ENCODE data around the gene STARD8. TPM values are rescaled to one million over a fixed set of nuclear protein-coding genes. Genes with fewer than 3 reads are reported as not detected.

The STARD8 gene
- total RNA-seq, 2 donors from 2014 or later, result 1.1 to 1.3 TPM

DNA sequence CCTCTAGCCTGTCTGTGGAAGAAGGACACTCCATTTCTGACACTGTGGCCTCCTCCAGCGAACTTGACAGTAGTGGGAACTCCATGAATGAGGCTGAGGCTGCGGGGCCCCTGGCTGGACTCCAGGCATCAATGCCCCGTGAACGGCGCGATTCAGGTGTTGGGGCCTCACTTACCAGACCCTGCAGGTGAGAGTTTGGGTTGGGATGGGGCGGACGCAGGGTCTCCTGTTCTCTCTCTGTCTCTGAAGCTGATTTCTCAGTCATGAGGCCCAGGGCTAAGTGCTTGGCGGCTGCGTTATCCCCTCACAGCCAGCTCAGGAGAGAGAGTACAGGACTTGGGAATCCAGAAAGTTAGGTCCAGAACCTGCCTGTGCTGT, 71.0 kb downstream of the STARD8 start:
- H3K9me3 Mint-ChIP-seq, result no peaks in the 10 kb centered on the region
- no peak overlapping the region for H3K27ac Mint-ChIP-seq
- peaks cover 8% of the 10 kb centered on the region for H3K4me1 Mint-ChIP-seq (ENCODE audit: low read depth)
- no peaks in the 10 kb centered on the region for H3K36me3 Mint-ChIP-seq (ENCODE audit: insufficient read depth in 2 of 2)
- no peak overlapping the region for H3K4me3 Mint-ChIP-seq
- no peak for ATAC-seq (replicated peaks in 1 of 2)
- DNase-seq, result no peak
- peaks cover 17% of the 10 kb centered on the region for H3K27me3 Mint-ChIP-seq (ENCODE audit: low read depth)

- no peak overlapping the region for H3K27ac Mint-ChIP-seq
- no peak for DNase-seq
- ATAC-seq (replicated peaks in 1 of 2), result no peak
- no peak overlapping the region for H3K4me3 Mint-ChIP-seq
- H3K27me3 Mint-ChIP-seq (ENCODE audit: low read depth), result peaks cover 10% of the 10 kb centered on the region
- H3K9me3 Mint-ChIP-seq, result no peaks in the 10 kb centered on the region
- H3K4me1 Mint-ChIP-seq (ENCODE audit: low read depth), result peaks cover 8% of the 10 kb centered on the region
- no peaks in the 10 kb centered on the region for H3K36me3 Mint-ChIP-seq (ENCODE audit: insufficient read depth in 2 of 2)
Observed at GRCh38 chrX:68719181-68719903, 71.9 kb downstream of the STARD8 start.

- Mint-ChIP-seq H3K9me3 (no peaks in the 10 kb centered on the region), H3K36me3 (ENCODE audit: insufficient read depth in 2 of 2) (no peaks in the 10 kb centered on the region), H3K27ac (no peak overlapping the region), H3K4me1 (ENCODE audit: low read depth) (peaks cover 6% of the 10 kb centered on the region), H3K4me3 (no peak overlapping the region), H3K27me3 (ENCODE audit: low read depth) (peaks cover 5% of the 10 kb centered on the region)
- no peak for DNase-seq
- ATAC-seq (replicated peaks in 1 of 2), result no peak
Observed at GRCh38 chrX:68719904-68720614, 72.6 kb downstream of the STARD8 start.

DNA sequence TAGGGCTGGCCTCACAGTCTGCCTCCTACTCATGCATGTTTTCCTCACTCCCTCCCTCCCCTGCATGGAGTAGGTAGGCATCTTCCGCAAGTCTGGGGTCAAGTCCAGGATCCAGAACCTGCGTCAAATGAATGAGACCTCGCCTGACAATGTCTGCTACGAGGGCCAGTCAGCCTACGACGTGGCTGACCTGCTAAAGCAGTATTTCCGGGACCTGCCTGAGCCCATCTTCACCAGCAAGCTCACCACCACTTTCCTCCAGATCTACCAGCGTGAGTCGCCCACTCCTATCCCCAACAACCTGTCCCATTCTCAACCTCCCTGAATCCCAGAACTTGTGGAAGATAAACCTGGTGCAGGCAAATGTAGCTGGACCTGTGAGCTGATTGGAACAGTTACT, 73.4 kb downstream of the STARD8 start:
- Mint-ChIP-seq H3K27ac (no peak overlapping the region), H3K4me1 (ENCODE audit: low read depth) (no peaks in the 10 kb centered on the region), H3K27me3 (ENCODE audit: low read depth) (no peaks in the 10 kb centered on the region), H3K36me3 (ENCODE audit: insufficient read depth in 2 of 2) (no peaks in the 10 kb centered on the region), H3K4me3 (no peak overlapping the region), H3K9me3 (no peaks in the 10 kb centered on the region)
- no peak for DNase-seq
- no peak for ATAC-seq (replicated peaks in 1 of 2)

GRCh38 chrX:68721546-68721945, 74.1 kb downstream of the STARD8 start:
- Mint-ChIP-seq H3K27me3 (ENCODE audit: low read depth) (peaks cover 3% of the 10 kb centered on the region), H3K4me1 (ENCODE audit: low read depth) (no peaks in the 10 kb centered on the region), H3K36me3 (ENCODE audit: insufficient read depth in 2 of 2) (no peaks in the 10 kb centered on the region), H3K27ac (no peak overlapping the region), H3K4me3 (no peak overlapping the region), H3K9me3 (no peaks in the 10 kb centered on the region)
- DNase-seq (no peak), ATAC-seq (replicated peaks in 1 of 2) (no peak)

- Mint-ChIP-seq H3K27ac (no peak overlapping the region), H3K9me3 (no peaks in the 10 kb centered on the region), H3K4me3 (no peak overlapping the region), H3K36me3 (ENCODE audit: insufficient read depth in 2 of 2) (no peaks in the 10 kb centered on the region), H3K27me3 (ENCODE audit: low read depth) (peaks cover 9% of the 10 kb centered on the region), H3K4me1 (ENCODE audit: low read depth) (no peaks in the 10 kb centered on the region)
- no peak for ATAC-seq (replicated peaks in 1 of 2)
- DNase-seq, result no peak
Observed at GRCh38 chrX:68721991-68722860, 74.8 kb downstream of the STARD8 start.

GRCh38 chrX:68723491-68724155, 76.2 kb downstream of the STARD8 start:
- Mint-ChIP-seq H3K4me1 (ENCODE audit: low read depth) (no peaks in the 10 kb centered on the region), H3K4me3 (no peak overlapping the region), H3K9me3 (no peaks in the 10 kb centered on the region), H3K27me3 (ENCODE audit: low read depth) (peaks cover 23% of the 10 kb centered on the region), H3K27ac (no peak overlapping the region), H3K36me3 (ENCODE audit: insufficient read depth in 2 of 2) (no peaks in the 10 kb centered on the region)
- no peak for DNase-seq
- no peak for ATAC-seq (replicated peaks in 1 of 2)

DNA sequence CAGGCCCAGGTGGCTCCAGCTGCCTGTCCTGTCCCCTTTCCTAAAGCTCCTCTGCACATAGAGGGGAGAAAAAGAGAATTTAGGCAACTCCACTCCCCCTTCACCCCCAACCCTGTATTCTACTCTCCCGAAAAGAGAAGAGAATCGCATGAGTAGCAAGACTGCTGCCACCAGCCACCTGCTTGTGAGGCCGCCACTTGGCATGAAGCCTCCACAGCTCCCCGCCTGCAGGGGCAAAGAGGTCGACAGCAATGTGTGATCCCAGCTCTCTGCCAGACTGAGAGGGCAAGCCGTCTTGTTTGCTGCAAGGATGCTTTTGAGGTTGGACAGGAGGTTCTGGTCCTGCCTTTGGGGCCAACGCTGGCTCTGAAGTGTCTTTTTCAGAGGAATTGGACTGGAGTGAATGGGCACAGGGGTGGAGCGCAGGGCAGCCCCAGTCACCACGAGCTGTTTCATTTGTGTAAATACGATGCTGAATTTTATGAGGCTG, 77.1 kb downstream of the STARD8 start:
- no peak for ATAC-seq (replicated peaks in 1 of 2)
- DNase-seq, result no peak
- H3K4me1 Mint-ChIP-seq (ENCODE audit: low read depth), result no peaks in the 10 kb centered on the region
- no peaks in the 10 kb centered on the region for H3K36me3 Mint-ChIP-seq (ENCODE audit: insufficient read depth in 2 of 2)
- no peaks in the 10 kb centered on the region for H3K9me3 Mint-ChIP-seq
- peaks cover 31% of the 10 kb centered on the region for H3K27me3 Mint-ChIP-seq (ENCODE audit: low read depth)
- no peak overlapping the region for H3K27ac Mint-ChIP-seq
- H3K4me3 Mint-ChIP-seq, result no peak overlapping the region

GRCh38 chrX:68725756-68726365, 78.4 kb downstream of the STARD8 start:
- H3K4me3 Mint-ChIP-seq, result no peak overlapping the region
- no peaks in the 10 kb centered on the region for H3K4me1 Mint-ChIP-seq (ENCODE audit: low read depth)
- no peaks in the 10 kb centered on the region for H3K9me3 Mint-ChIP-seq
- no peaks in the 10 kb centered on the region for H3K36me3 Mint-ChIP-seq (ENCODE audit: insufficient read depth in 2 of 2)
- ATAC-seq (replicated peaks in 1 of 2), result no peak
- no peak overlapping the region for H3K27ac Mint-ChIP-seq
- DNase-seq, result no peak
- peaks cover 40% of the 10 kb centered on the region for H3K27me3 Mint-ChIP-seq (ENCODE audit: low read depth)

- ATAC-seq (replicated peaks in 1 of 2) (no peak), DNase-seq (no peak)
- Mint-ChIP-seq H3K4me3 (no peak overlapping the region), H3K27me3 (ENCODE audit: low read depth) (peaks cover 40% of the 10 kb centered on the region), H3K4me1 (ENCODE audit: low read depth) (no peaks in the 10 kb centered on the region), H3K9me3 (no peaks in the 10 kb centered on the region), H3K27ac (no peak overlapping the region), H3K36me3 (ENCODE audit: insufficient read depth in 2 of 2) (no peaks in the 10 kb centered on the region)
Observed at GRCh38 chrX:68726366-68726765, 78.9 kb downstream of the STARD8 start.

- H3K27ac Mint-ChIP-seq, result no peak overlapping the region
- H3K4me3 Mint-ChIP-seq, result no peak overlapping the region
- peaks cover 47% of the 10 kb centered on the region for H3K27me3 Mint-ChIP-seq (ENCODE audit: low read depth)
- no peaks in the 10 kb centered on the region for H3K36me3 Mint-ChIP-seq (ENCODE audit: insufficient read depth in 2 of 2)
- ATAC-seq (replicated peaks in 1 of 2), result no peak
- DNase-seq, result no peak
- no peaks in the 10 kb centered on the region for H3K4me1 Mint-ChIP-seq (ENCODE audit: low read depth)
- H3K9me3 Mint-ChIP-seq, result no peaks in the 10 kb centered on the region
Observed at GRCh38 chrX:68727696-68728095, 80.2 kb downstream of the STARD8 start.

DNA sequence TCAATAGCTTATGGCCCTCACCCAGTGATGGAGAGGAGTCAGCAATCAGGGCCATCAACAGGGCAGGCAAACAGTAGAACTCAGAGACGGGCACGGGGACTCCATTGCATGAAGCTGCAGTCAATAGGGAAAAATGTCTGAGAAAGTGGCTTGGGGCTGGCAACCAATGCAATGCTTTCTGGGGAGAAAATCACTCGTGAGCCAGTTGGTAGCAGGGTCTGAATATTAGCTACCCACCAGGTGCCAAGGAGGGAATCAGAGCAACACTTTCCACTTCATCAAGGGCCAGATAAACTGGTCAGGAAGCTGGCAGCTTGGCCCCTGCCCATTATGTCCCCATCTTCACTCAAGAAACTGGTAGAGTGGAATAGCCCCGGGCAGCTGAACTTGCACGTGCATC, 80.7 kb downstream of the STARD8 start:
- no peaks in the 10 kb centered on the region for H3K4me1 Mint-ChIP-seq (ENCODE audit: low read depth)
- H3K4me3 Mint-ChIP-seq, result no peak overlapping the region
- DNase-seq (no peak), ATAC-seq (replicated peaks in 1 of 2) (no peak)
- H3K27ac Mint-ChIP-seq, result no peak overlapping the region
- no peaks in the 10 kb centered on the region for H3K36me3 Mint-ChIP-seq (ENCODE audit: insufficient read depth in 2 of 2)
- no peaks in the 10 kb centered on the region for H3K9me3 Mint-ChIP-seq
- peaks cover 52% of the 10 kb centered on the region for H3K27me3 Mint-ChIP-seq (ENCODE audit: low read depth)

Measured in activated T-cell treated with anti-CD3 and anti-CD28 coated beads, Interleukin-2, amount 50 U/mL, for 72 hours (primary cell).